Occipital lobe (tissue), 2 donors: ENCODE measurements around the gene PCDH9. TPM values are rescaled to one million over a fixed set of nuclear protein-coding genes. Genes with fewer than 3 reads are reported as not detected.

Source experiments
- DNase-seq: peaks from one replicate; lab custom pipeline; 2025; lab: John Stamatoyannopoulos, UW
- total RNA-seq: library from RNA; depleted of rRNA; stranded (reverse); fragments of >200 nt; gene quantifications from one replicate; pipeline ENCODE4 v1.2.3, GENCODE V29; 2014

Gene PCDH9
- total RNA-seq, 1 donor from 2014 or later = 113 TPM

GRCh38 chr13:66405908-66406802, 824.0 kb downstream of the PCDH9 start:
- DNase-seq = no peak

DNA sequence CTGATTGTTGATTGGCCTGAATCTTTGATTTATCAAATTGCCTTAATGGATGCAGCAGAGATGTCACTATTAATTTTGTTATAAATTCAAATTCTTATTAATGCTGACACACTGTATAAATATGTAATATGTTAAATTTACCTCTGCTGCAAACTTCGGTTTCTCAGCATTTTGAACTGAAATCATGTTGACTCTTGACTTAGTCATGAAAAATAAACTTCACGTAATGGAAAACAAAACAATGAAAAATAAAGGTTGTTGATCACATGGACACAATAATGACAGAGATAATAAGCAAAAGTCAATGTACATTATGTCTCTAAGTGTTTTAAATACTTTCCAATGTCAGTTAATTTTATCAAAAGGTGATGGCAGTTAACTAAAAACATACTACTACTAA, 827.6 kb downstream of the PCDH9 start:
- DNase-seq = no peak

GRCh38 chr13:66402066-66402465, 828.1 kb downstream of the PCDH9 start:
- no peak for DNase-seq

DNA sequence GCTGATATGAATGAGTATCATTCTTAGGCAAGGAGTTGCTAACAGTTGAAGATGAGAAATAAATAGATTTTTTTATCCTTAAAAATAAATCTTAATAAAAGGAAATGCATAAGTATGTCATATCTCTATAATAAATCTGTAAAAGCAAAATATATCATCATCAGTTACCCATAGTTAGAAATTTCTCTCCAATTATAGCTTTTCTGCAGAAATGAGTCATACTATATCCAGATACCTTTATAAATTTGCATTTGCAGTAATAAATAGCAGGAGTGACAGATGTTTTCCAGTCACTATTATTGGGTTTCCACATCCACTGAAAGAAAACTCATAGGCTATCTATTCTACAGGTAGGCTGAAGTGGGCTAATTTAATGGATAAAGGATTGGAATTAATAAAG, 829.8 kb downstream of the PCDH9 start:
- DNase-seq = no peak

- no peak for DNase-seq
These were observed 830.3 kb downstream of the PCDH9 start for GRCh38 chr13:66399873-66400272.

DNA sequence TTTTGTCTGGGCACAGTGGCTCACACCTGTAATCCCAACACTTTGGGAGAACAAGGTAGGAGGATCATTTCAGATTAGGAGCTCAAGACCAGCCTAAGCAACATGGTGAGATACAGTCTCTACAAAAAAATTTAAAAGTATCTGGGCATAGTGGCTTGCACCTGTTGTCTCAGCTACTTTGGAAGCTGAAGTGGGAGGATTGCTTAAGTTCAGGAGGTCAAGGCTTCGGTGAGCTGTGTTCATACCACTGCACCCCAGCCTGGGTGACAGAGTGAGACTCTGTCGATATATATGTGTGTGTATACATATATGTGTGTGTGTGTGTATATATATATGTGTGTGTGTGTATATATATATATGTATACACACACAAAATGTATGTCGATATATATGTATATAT, 833.0 kb downstream of the PCDH9 start:
- DNase-seq = no peak

GRCh38 chr13:66391322-66391721, 838.8 kb downstream of the PCDH9 start:
- DNase-seq = no peak

- DNase-seq = no peak
These were observed 851.2 kb downstream of the PCDH9 start for GRCh38 chr13:66378894-66379293.

GRCh38 chr13:66377569-66377968, 852.6 kb downstream of the PCDH9 start:
- no peak for DNase-seq

- DNase-seq = no peak
These were observed 854.4 kb downstream of the PCDH9 start for GRCh38 chr13:66375756-66376155.

DNA sequence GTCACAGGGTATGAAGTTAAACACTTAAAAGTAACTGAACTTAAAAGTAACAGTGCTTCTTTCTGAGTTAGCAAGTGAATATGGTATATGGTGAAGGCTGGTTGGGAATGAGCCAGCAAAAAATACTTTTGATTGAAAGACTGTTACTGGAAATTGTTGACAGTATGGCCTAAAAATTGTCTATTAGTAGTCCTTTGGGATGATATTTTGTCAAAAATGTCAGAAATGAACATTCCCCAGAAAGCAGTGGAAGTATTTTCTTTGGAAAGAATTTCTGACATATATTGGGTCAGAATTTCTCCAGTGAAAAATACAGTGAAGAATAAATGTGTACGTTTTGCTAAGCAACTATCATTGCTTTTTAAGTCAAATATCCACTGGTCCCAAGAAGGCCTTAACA, 860.5 kb downstream of the PCDH9 start:
- no peak for DNase-seq

- DNase-seq = no peak
These were observed 862.8 kb downstream of the PCDH9 start for GRCh38 chr13:66367356-66367755.

GRCh38 chr13:66365101-66365500, 865.0 kb downstream of the PCDH9 start:
- DNase-seq = peak; percentile 10

- no peak for DNase-seq
These were observed 865.8 kb downstream of the PCDH9 start for GRCh38 chr13:66364346-66364745.

DNA sequence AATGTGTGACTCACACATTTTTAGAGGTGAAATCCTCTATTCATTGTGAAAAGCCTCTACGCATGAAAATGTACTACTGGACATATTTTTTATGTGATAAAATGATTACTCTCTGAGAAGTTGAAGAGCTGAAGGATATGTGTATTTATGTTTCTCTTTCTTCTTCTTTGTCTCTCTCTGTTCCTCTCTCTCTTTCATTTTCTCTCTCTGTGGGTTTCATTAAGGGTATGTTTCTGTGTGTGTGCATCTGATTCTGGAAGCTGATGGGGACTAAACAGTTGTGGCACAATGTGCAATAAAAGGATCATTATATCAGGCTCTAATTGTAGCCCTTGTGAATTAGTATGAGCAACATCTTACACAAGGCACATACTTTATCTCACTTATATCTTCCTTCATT, 867.7 kb downstream of the PCDH9 start:
- DNase-seq = no peak

GRCh38 chr13:66359910-66360552, 870.1 kb downstream of the PCDH9 start:
- no peak for DNase-seq

DNA sequence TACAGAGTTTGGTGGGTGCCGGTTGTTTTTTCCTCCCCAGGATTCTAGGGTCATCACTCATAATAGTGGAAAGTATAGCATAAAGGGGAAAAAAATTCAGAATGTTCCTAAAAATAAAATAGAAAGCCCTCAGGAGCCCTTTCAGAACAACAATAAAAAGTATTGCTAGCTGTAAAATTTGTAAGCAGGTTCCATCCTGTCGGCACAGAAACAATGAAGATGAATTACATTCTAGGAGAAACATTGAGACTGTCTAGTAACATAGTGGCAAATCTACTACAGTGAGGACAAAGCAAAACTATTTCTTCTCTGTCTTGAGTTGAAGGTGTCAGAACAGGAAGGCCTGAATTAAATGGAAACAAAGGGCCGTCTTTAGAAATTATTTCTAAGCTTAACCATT, 870.7 kb downstream of the PCDH9 start:
- DNase-seq = no peak

DNA sequence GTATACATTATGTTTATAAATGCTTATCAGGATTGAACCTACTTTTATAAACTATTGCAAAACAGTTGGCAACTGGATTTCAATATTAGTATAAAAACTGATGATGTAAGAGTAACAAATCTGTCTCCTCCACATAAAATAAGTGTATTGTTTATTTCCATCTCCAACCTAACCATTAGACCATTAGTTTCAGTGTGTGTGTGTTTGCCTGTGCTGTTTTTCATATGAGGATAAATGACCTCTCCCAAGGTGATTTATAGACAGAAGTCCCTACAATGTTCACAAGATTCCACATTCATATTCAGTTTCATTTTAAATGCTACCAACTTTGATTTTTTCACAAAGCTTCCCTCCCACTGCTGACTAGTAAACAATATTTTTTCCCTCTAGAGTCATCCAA, 871.6 kb downstream of the PCDH9 start:
- no peak for DNase-seq

- no peak for DNase-seq
These were observed 872.7 kb downstream of the PCDH9 start for GRCh38 chr13:66357463-66357862.

DNA sequence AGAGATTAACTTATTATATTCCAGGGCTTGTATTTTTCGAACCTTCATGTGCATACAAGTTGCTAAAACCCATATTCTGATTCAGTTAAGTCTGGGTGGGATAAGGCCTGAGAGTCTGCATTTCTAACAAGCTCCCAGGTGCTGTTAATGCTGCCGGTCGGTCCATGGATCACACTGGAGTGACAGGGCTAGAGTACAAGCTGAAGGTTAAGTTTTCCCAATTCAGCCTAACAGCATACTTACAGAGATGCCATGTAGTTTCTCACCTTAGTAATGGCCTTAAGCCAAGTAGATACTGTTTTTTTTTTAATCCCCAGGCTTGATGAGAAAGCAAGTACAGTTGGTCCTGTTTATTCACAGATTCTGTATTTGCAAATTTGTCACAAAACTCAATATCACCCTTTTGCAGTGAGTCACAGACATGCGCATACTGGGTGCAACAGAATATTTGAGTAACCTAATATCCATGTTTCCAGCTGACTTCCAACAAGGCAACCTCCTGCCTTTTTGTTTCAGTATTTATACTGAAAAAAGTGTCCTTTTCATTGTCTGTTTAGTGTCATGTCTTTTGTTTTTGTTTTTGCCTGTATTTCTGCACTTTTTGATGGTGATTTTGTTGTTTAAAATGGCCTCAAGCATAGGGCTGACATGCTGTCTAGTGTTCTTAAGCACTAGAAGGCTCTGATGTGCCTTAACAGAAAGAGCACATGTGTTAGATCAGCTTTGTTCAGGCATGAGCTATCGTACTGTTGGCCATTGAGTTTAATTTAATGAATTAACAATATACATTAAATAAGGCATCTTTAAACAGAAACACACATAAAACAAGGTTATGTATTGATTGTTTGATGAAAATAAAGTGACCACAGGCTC, 875.0 kb downstream of the PCDH9 start:
- DNase-seq = no peak

- no peak for DNase-seq
These were observed 876.5 kb downstream of the PCDH9 start for GRCh38 chr13:66353664-66354063.

DNA sequence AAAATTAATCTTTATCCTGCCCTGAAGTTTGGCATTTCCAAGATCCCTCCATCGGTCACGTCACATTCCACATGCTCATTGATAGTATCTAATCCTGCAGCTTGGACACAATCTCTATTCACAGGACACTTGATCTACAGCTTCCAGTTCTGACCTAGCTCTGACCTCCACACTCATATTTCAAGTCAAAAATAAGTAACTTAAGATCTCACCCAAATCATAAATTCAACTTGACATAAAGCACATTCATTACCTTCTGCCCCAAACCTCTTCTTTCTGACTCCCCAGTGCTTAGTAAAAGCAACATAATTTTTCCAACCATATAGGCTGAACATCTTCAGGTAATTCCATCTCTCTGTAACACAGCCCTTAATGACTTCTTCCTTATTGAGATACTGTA, 880.2 kb downstream of the PCDH9 start:
- no peak for DNase-seq
